IMR-90 (cell line): ENCODE measurements around the gene GPR62. TPM values are rescaled to one million over a fixed set of nuclear protein-coding genes. Genes with fewer than 3 reads are reported as not detected.

Experiments used
- ATAC-seq: fragments of 200-7000 bp; cut with Tn5 transposase; 2 replicates; pipeline ENCODE4 v1.9.1; 2020; ENCODE audit warnings: low read depth, mild to moderate bottlenecking, moderate library complexity
- BruUV-seq: library from RNA; stranded (reverse); fragments of 400-500 nt; replicated peaks from 2 replicates; lab custom pipeline; 2021; lab: Mats Ljungman, UMichigan
- CTCF ChIA-PET: fragments of 300-600 bp; formaldehyde crosslinking; extraction: SDS; loops from one replicate; lab custom pipeline; 2021; ENCODE audit warnings: antibody characterized with exemption; lab: Yijun Ruan, JAX
- POLR2A ChIA-PET: fragments of 300-600 bp; sonication (Branson Sonifier 250); formaldehyde crosslinking; loops from one replicate; lab custom pipeline; 2022; ENCODE audit warnings: antibody characterized with exemption; ENCODE audit not compliant: unreplicated experiment; lab: Charles Lee
- DNase-seq: peaks from one replicate; pipeline ENCODE4 v3.0.0; 2013
- H2AFZ ChIP-seq: replicated peaks from 2 replicates; pipeline ENCODE3; 2013; ENCODE audit warnings: low read length, mild to moderate bottlenecking; ENCODE audit not compliant: poor library complexity
- H2AK5ac ChIP-seq: 2 replicates; pipeline ENCODE4 v1.6.1; 2013; ENCODE audit warnings: low read depth, low read length, inconsistent platforms
- H2AK9ac ChIP-seq: replicated peaks from 2 replicates; pipeline ENCODE3; 2013; ENCODE audit warnings: mild to moderate bottlenecking, low read depth, low read length, moderate library complexity; ENCODE audit not compliant: poor library complexity
- H2BK120ac ChIP-seq: 2 replicates; pipeline ENCODE4 v1.6.1; 2013; ENCODE audit warnings: low read depth, low read length, inconsistent platforms
- H2BK15ac ChIP-seq: 3 replicates; pipeline ENCODE4 v1.6.1; 2013; ENCODE audit warnings: low read depth, low read length, inconsistent platforms
- H2BK20ac ChIP-seq: 2 replicates; pipeline ENCODE4 v1.6.1; 2013; ENCODE audit warnings: low read depth, mild to moderate bottlenecking, inconsistent platforms, low read length, moderate library complexity
- H2BK5ac ChIP-seq: 2 replicates; pipeline ENCODE4 v1.6.1; 2013; ENCODE audit warnings: mild to moderate bottlenecking, low read depth, low read length, inconsistent platforms; ENCODE audit not compliant: poor library complexity, severe bottlenecking
- H3K14ac ChIP-seq: replicated peaks from 2 replicates; pipeline ENCODE4 v1.6.1; 2013; ENCODE audit warnings: low read depth, low read length, inconsistent platforms
- H3K18ac ChIP-seq: 2 replicates; pipeline ENCODE4 v1.6.1; 2013; ENCODE audit warnings: low read depth, low read length, control low read depth
- H3K23ac ChIP-seq: 2 replicates; pipeline ENCODE4 v1.6.1; 2013; ENCODE audit warnings: low read depth, low read length, inconsistent platforms
- H3K27ac ChIP-seq: 2 replicates; pipeline ENCODE4 v1.5.1; 2013; ENCODE audit warnings: mild to moderate bottlenecking, control low read depth, low read length; ENCODE audit not compliant: insufficient read depth
- H3K27me3 ChIP-seq: 2 replicates; pipeline ENCODE4 v1.6.1; 2013; ENCODE audit warnings: low read length; ENCODE audit not compliant: control insufficient read depth, insufficient read depth
- H3K36me3 ChIP-seq: 2 replicates; pipeline ENCODE4 v1.6.1; 2013; ENCODE audit warnings: low read length, mixed read lengths; ENCODE audit not compliant: control insufficient read depth, insufficient read depth
- H3K4ac ChIP-seq: 2 replicates; pipeline ENCODE4 v1.6.1; 2013; ENCODE audit warnings: low read depth, low read length, inconsistent platforms
- H3K4me1 ChIP-seq: 2 replicates; pipeline ENCODE4 v1.6.1; 2013; ENCODE audit warnings: low read length, mixed read lengths; ENCODE audit not compliant: control insufficient read depth, insufficient read depth
- H3K4me2 ChIP-seq: 2 replicates; pipeline ENCODE4 v1.6.1; 2013; ENCODE audit warnings: low read depth, mild to moderate bottlenecking, control low read depth, low read length, moderate library complexity
- H3K4me3 ChIP-seq: 2 replicates; pipeline ENCODE4 v1.5.1; 2013; ENCODE audit warnings: low read depth, mild to moderate bottlenecking, control low read depth, low read length, moderate library complexity; ENCODE audit not compliant: insufficient read depth
- H3K56ac ChIP-seq: 2 replicates; pipeline ENCODE4 v1.6.1; 2013; ENCODE audit warnings: low read length, inconsistent platforms; ENCODE audit not compliant: insufficient read depth; ENCODE audit errors: extremely low read depth
- H3K79me1 ChIP-seq, 2 experiments: 2 replicates each; pipeline ENCODE4 v1.6.1; 2013; ENCODE audit warnings: low read length in 2 of 2, inconsistent platforms in 1 of 2, low read depth in 1 of 2
- H3K9ac ChIP-seq: 2 replicates; pipeline ENCODE4 v1.6.1; 2013; ENCODE audit warnings: low read depth, low read length, control low read depth
- H3K9me1 ChIP-seq: 2 replicates; pipeline ENCODE4 v1.6.1; 2013; ENCODE audit warnings: low read length, inconsistent platforms; ENCODE audit not compliant: insufficient read depth
- H3K9me3 ChIP-seq: 2 replicates; pipeline ENCODE4 v1.6.1; 2013; ENCODE audit warnings: low read length; ENCODE audit not compliant: control insufficient read depth, insufficient read depth
- H4K20me1 ChIP-seq: 2 replicates; pipeline ENCODE4 v1.6.1; 2013; ENCODE audit warnings: low read length, inconsistent platforms; ENCODE audit not compliant: insufficient read depth
- H4K5ac ChIP-seq: 2 replicates; pipeline ENCODE4 v1.6.1; 2013; ENCODE audit warnings: mild to moderate bottlenecking, low read depth, low read length, control low read depth
- H4K8ac ChIP-seq, 2 experiments: 2 replicates each; pipeline ENCODE4 v1.6.1; 2013; ENCODE audit warnings: low read depth in 2 of 2, low read length in 2 of 2, control low read depth in 1 of 2, inconsistent platforms in 1 of 2
- H4K91ac ChIP-seq: 2 replicates; pipeline ENCODE4 v1.6.1; 2013; ENCODE audit warnings: low read depth, low read length, inconsistent platforms; ENCODE audit not compliant: insufficient read depth
- BHLHE40 ChIP-seq: fragments of 150-350 bp; IDR thresholded peaks from 2 replicates; pipeline ENCODE4 v1.6.1; 2016; ENCODE audit warnings: mild to moderate bottlenecking, low read depth, low read length
- CEBPB ChIP-seq: IDR thresholded peaks from 2 replicates; pipeline ENCODE4 v1.6.1; 2012; ENCODE audit warnings: low read depth, low read length, improper control_type of control experiment
- CHD1 ChIP-seq: IDR thresholded peaks from 2 replicates; pipeline ENCODE4 v1.6.1; 2012; ENCODE audit warnings: low read depth, low read length, improper control_type of control experiment
- FOS ChIP-seq: fragments of 150-350 bp; IDR thresholded peaks from 2 replicates; pipeline ENCODE4 v1.6.1; 2016; ENCODE audit warnings: low read depth, low read length
- MAFK ChIP-seq: IDR thresholded peaks from 2 replicates; pipeline ENCODE4 v1.6.1; 2012; ENCODE audit warnings: low read depth, low read length, improper control_type of control experiment
- MAZ ChIP-seq: IDR thresholded peaks from 2 replicates; pipeline ENCODE4 v1.6.1; 2012; ENCODE audit warnings: low read depth, mild to moderate bottlenecking, low read length, improper control_type of control experiment, moderate library complexity, borderline replicate concordance
- MXI1 ChIP-seq: IDR thresholded peaks from 2 replicates; pipeline ENCODE4 v1.6.1; 2012; ENCODE audit warnings: low read depth, mild to moderate bottlenecking, low read length, moderate library complexity, borderline replicate concordance
- NFE2L2 ChIP-seq: fragments of 150-350 bp; IDR thresholded peaks from 2 replicates; pipeline ENCODE4 v1.6.1; 2016; ENCODE audit warnings: low read depth, mild to moderate bottlenecking, low read length
- POLR2A ChIP-seq: IDR thresholded peaks from 2 replicates; pipeline ENCODE4 v1.6.1; 2012; ENCODE audit warnings: mild to moderate bottlenecking, low read depth, low read length
- RAD21 ChIP-seq: IDR thresholded peaks from 2 replicates; pipeline ENCODE4 v1.6.1; 2012; ENCODE audit warnings: low read length, improper control_type of control experiment
- RCOR1 ChIP-seq: IDR thresholded peaks from 2 replicates; pipeline ENCODE4 v1.6.1; 2012; ENCODE audit warnings: mild to moderate bottlenecking, low read length, improper control_type of control experiment; ENCODE audit not compliant: insufficient replicate concordance
- RFX5 ChIP-seq: IDR thresholded peaks from 2 replicates; pipeline ENCODE4 v1.8.0; 2012; ENCODE audit warnings: low read depth, mild to moderate bottlenecking, low read length, moderate library complexity
- SMC3 ChIP-seq: fragments of 150-350 bp; IDR thresholded peaks from 2 replicates; pipeline ENCODE4 v1.6.1; 2016; ENCODE audit warnings: low read depth, mild to moderate bottlenecking, antibody characterized with exemption, low read length, moderate library complexity
- WGBS, 2 experiments: methylation state at CpG; one replicate each; pipeline versions ENCODE4 v1.1.5 to v1.1.7; 2013; ENCODE audit warnings: missing lambda C conversion rate in 2 of 2; ENCODE audit not compliant: insufficient read length in 1 of 2; ENCODE audit errors: extremely low coverage in 2 of 2; 5-methylcytosine and 5-hydroxymethylcytosine counted together
- dilution Hi-C: fragments of 300-500 bp; cut with HindIII; formaldehyde crosslinking; loops from one replicate; pipeline ENCODE4 v1.14.3; 2018; ENCODE audit warnings: low sequenced_read_pairs; ENCODE audit not compliant: unreplicated experiment
- in situ Hi-C: fragments of 300-500 bp; cut with MboI; formaldehyde crosslinking; loops from 3 replicates; pipeline ENCODE4 v1.14.3; 2019; ENCODE audit warnings: low sequenced_read_pairs, inconsistent platforms, mixed read lengths
- intact Hi-C: fragments of 100-400 bp; cut with micrococcal nuclease; formaldehyde crosslinking; loops from 2 replicates; pipeline ENCODE4 v1.10.0; 2022
- polyA plus RNA-seq, 3 experiments: library from polyadenylated mRNA; depleted of rRNA; stranded (reverse); fragments of >200 nt; gene quantifications; 2 replicates each; pipeline ENCODE4 v1.2.3, GENCODE V29; 2012; ENCODE audit warnings: low replicate concordance in 1 of 3
- total RNA-seq: library from RNA; depleted of rRNA; stranded (reverse); fragments of >200 nt; gene quantifications from 2 replicates; pipeline ENCODE4 v1.2.3, GENCODE V29; 2012
- TF ChIP-seq, protein P1 (sequence below): fragments of 150-350 bp; IDR thresholded peaks from 2 replicates; pipeline ENCODE4 v1.6.1; 2016; ENCODE audit warnings: low read depth, mild to moderate bottlenecking, low read length, moderate library complexity, borderline replicate concordance
- TF ChIP-seq, protein P2 (sequence below): fragments of 150-350 bp; IDR thresholded peaks from 2 replicates; pipeline ENCODE4 v1.6.1; 2017; ENCODE audit warnings: mild to moderate bottlenecking, antibody characterized with exemption, low read length, low read depth
- TF ChIP-seq, protein P3 (sequence below): conservative IDR thresholded peaks from 2 replicates; pipeline ENCODE4 v1.5.1; 2012; ENCODE audit warnings: mild to moderate bottlenecking, low read depth, low read length, improper control_type of control experiment

GPR62 gene
- total and polyA plus RNA-seq, 2 of the 4 experiments (the other 2 are of a cell fraction), result under 0.01 TPM; not detected in 1

DNA sequence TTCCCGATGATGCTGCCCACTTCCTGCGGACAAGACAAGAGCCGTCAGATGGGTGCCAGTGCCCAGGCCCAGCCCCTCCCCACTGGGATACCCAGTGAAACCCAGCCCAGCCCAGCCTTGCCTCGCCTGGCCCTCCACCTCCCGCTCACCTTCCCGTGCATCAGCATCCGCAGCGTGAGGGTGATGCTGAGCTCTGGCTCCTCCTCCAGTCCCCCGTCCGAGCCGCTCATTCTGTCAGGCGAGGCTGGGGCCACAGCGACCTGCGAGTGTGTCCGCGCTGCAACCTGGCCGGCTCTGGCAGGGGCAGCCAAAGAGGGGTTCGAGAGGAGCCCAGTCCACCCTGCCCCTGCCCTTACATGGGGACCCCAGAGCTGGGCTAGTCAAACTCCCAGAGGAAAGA, 5.8 kb downstream of the GPR62 start:
- H3K14ac ChIP-seq, result no peak overlapping the region
- H3K27me3 ChIP-seq, result no peaks in the 10 kb centered on the region
- in situ Hi-C loops, result loop anchor here (25.0 kb wide), 1 partner anchor 1624 kb away; the partner anchor contains the start of genes RASSF1, TUSC2 and ZMYND10
- no peak overlapping the region for H3K27ac ChIP-seq
- no peak overlapping the region for H2BK20ac ChIP-seq
- no peak overlapping the region for H3K56ac ChIP-seq
- DNase-seq (no peak), ATAC-seq (no peak)
- H2AK9ac ChIP-seq, result no peak overlapping the region
- no peak overlapping the region for H3K23ac ChIP-seq
- no peak overlapping the region for H3K4ac ChIP-seq
- dilution Hi-C loops, result no loop called here
- no peaks in the 10 kb centered on the region for H3K9me3 ChIP-seq
- 95% methylated on average over 12 of the region's 18 CpGs; no CpG with 5 or more reads in 1 of the 2 experiments for WGBS, 2 experiments
- no peak overlapping the region for H2BK120ac ChIP-seq
- no peak overlapping the region for H2BK5ac ChIP-seq
- no peak for TF ChIP-seq RFX5
- TF ChIP-seq RAD21, result no peak
- TF ChIP-seq NFE2L2, result no peak
- TF ChIP-seq, protein P1, sequence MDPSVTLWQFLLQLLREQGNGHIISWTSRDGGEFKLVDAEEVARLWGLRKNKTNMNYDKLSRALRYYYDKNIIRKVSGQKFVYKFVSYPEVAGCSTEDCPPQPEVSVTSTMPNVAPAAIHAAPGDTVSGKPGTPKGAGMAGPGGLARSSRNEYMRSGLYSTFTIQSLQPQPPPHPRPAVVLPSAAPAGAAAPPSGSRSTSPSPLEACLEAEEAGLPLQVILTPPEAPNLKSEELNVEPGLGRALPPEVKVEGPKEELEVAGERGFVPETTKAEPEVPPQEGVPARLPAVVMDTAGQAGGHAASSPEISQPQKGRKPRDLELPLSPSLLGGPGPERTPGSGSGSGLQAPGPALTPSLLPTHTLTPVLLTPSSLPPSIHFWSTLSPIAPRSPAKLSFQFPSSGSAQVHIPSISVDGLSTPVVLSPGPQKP, result no peak
- TF ChIP-seq POLR2A, result no peak
- TF ChIP-seq, protein P2, sequence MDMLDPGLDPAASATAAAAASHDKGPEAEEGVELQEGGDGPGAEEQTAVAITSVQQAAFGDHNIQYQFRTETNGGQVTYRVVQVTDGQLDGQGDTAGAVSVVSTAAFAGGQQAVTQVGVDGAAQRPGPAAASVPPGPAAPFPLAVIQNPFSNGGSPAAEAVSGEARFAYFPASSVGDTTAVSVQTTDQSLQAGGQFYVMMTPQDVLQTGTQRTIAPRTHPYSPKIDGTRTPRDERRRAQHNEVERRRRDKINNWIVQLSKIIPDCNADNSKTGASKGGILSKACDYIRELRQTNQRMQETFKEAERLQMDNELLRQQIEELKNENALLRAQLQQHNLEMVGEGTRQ, result no peak
- no peak for TF ChIP-seq MAZ
- no peak for TF ChIP-seq MAFK
- TF ChIP-seq CHD1, result no peak
- TF ChIP-seq MXI1, result no peak
- TF ChIP-seq SMC3, result no peak
- no peak for TF ChIP-seq BHLHE40
- TF ChIP-seq, protein P3, sequence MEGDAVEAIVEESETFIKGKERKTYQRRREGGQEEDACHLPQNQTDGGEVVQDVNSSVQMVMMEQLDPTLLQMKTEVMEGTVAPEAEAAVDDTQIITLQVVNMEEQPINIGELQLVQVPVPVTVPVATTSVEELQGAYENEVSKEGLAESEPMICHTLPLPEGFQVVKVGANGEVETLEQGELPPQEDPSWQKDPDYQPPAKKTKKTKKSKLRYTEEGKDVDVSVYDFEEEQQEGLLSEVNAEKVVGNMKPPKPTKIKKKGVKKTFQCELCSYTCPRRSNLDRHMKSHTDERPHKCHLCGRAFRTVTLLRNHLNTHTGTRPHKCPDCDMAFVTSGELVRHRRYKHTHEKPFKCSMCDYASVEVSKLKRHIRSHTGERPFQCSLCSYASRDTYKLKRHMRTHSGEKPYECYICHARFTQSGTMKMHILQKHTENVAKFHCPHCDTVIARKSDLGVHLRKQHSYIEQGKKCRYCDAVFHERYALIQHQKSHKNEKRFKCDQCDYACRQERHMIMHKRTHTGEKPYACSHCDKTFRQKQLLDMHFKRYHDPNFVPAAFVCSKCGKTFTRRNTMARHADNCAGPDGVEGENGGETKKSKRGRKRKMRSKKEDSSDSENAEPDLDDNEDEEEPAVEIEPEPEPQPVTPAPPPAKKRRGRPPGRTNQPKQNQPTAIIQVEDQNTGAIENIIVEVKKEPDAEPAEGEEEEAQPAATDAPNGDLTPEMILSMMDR, result no peak
- no peak for TF ChIP-seq FOS
- TF ChIP-seq CEBPB, result no peak
- no peak for TF ChIP-seq RCOR1
- peaks cover 16% of the 10 kb centered on the region for H3K4me1 ChIP-seq
- H4K91ac ChIP-seq, result no peak overlapping the region
- ChIA-PET CTCF (no interaction called here), POLR2A (interaction anchor here (0.6 kb wide), 1 partner anchor 94 kb away, joined by 4 read pairs; no protein-coding TSS in a partner anchor)
- peaks cover 8% of the 10 kb centered on the region for H3K9me1 ChIP-seq
- no peak overlapping the region for H3K18ac ChIP-seq
- intact Hi-C loops, result no loop called here
- H3K4me2 ChIP-seq, result no peak overlapping the region
- no peak overlapping the region for H4K5ac ChIP-seq
- H3K9ac ChIP-seq, result no peak overlapping the region
- peaks cover 22 to 44% of the 10 kb centered on the region in 2 experiments for H3K79me1 ChIP-seq
- H3K4me3 ChIP-seq, result no peak overlapping the region
- no peak overlapping the region for H4K8ac ChIP-seq
- H3K36me3 ChIP-seq, result peaks cover 32% of the 10 kb centered on the region
- H4K20me1 ChIP-seq, result peaks cover 20% of the 10 kb centered on the region; the same call in 1 of the 2 replicates
- H2AK5ac ChIP-seq, result no peak overlapping the region
- BruUV-seq, result no TSS peak
- no peak overlapping the region for H2BK15ac ChIP-seq
- H2AFZ ChIP-seq, result no peak overlapping the region
